GM23248 (cell line): ENCODE results near the gene OR6S1.

Source experiments
- EZH2 ChIP-seq: fragments of 200-600 bp; sonication (generic); IDR thresholded peaks from 2 replicates; pipeline ENCODE4 v1.6.1; 2018; ENCODE audit warnings: antibody characterized with exemption, mild to moderate bottlenecking; ENCODE audit not compliant: insufficient read depth, poor library complexity, severe bottlenecking
- EZH2phosphoT487 ChIP-seq: fragments of 200-600 bp; sonication (generic); IDR thresholded peaks from 2 replicates; pipeline ENCODE4 v1.6.1; 2018; ENCODE audit warnings: antibody characterized with exemption, moderate library complexity, mild to moderate bottlenecking, low read depth; ENCODE audit not compliant: insufficient read depth

DNA sequence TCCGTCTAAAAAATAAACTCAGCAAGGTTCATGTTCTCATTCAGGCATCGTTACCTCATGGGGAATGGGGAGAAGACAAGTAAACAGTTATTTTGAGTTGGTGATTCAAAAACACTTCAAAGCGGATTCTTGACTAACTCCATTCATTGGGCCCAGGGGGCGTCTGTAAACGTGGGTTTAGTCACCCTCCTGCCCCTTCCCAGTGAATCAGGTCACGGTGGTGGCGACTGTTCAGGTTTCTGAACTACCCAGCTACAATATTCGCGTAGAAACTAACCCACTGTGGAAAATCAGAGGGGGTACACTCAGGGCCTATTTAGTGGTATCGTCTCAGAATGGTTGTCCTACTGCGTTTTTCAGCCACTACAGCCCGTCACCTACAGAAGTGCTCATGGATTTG is 15.2 kb downstream of the OR6S1 start:
- TF ChIP-seq EZH2phosphoT487, result no peak
- TF ChIP-seq EZH2, result no peak
